HCT116 (cell line): ENCODE data around the gene LDLRAD4. TPM values are rescaled to one million over a fixed set of nuclear protein-coding genes. Genes with fewer than 3 reads are reported as not detected.

Source experiments
- ATAC-seq: fragments of 200-7000 bp; cut with Tn5 transposase; 2 replicates; pipeline ENCODE4 v1.9.1; 2020; ENCODE audit warnings: mild to moderate bottlenecking, moderate library complexity
- BruUV-seq: library from RNA; stranded (reverse); fragments of 400-500 nt; replicated peaks from 2 replicates; lab custom pipeline; 2021; lab: Mats Ljungman, UMichigan
- CTCF ChIA-PET: fragments of 300-600 bp; sonication (Branson Sonifier 250); formaldehyde crosslinking; loops from one replicate; lab custom pipeline; 2021; ENCODE audit warnings: antibody characterized with exemption; lab: Charles Lee
- POLR2A ChIA-PET: fragments of 300-600, 350-600 bp; sonication (Branson Sonifier 250); formaldehyde crosslinking; loops from one replicate; lab custom pipeline; 2021; ENCODE audit warnings: antibody characterized with exemption; lab: Charles Lee
- RAD21 ChIA-PET, 2 experiments: fragments of 300-600 bp; sonication (Branson Sonifier 250); formaldehyde crosslinking; loops; one replicate each; lab custom pipeline; 2023; ENCODE audit warnings: low total read pairs in 2 of 2; ENCODE audit not compliant: uncharacterized antibody in 2 of 2, unreplicated experiment in 2 of 2, low non-redundant PET in 1 of 2; lab: Charles Lee
- DNase-seq: peaks from one replicate; pipeline ENCODE4 v3.0.0-alpha.2; 2010; ENCODE audit warnings: low read depth, low spot score
- H2AFZ ChIP-seq: fragments of 200-600 bp; shearing (Covaris generic), sonication (generic); 2 replicates; pipeline ENCODE4 v1.6.1; 2017; ENCODE audit warnings: low read depth, mixed run types, mixed read lengths, antibody characterized with exemption, low read length; ENCODE audit not compliant: poor library complexity, severe bottlenecking
- H3K27ac ChIP-seq: 2 replicates; pipeline ENCODE4 v1.5.1; 2012; ENCODE audit warnings: low read depth, low read length
- H3K27me3 ChIP-seq: fragments of 200-600 bp; sonication (generic); 2 replicates; pipeline ENCODE4 v1.6.1; 2016; ENCODE audit warnings: mixed run types, low read length, mixed read lengths; ENCODE audit not compliant: insufficient read depth
- H3K36me3 ChIP-seq, 2 experiments: fragments of 200-500 bp in 1 of 2; fragments of 200-600 bp in 1 of 2; sonication (Bioruptor generic) in 1 of 2; sonication (generic) in 1 of 2; 2 replicates each; pipeline versions ENCODE4 v1.5.1 to v1.6.1; 2014 to 2016; ENCODE audit warnings: low read length in 2 of 2, inconsistent platforms in 1 of 2, mixed read lengths in 1 of 2, mixed run types in 1 of 2; ENCODE audit not compliant: insufficient read depth in 2 of 2, control insufficient read depth in 1 of 2
- H3K4me1 ChIP-seq, 2 experiments: fragments of 200-600 bp in 1 of 2; sonication (generic) in 1 of 2; 2 replicates each; pipeline versions ENCODE4 v1.5.1 to v1.6.1; 2012 to 2017; ENCODE audit warnings: low read length in 2 of 2, inconsistent platforms in 1 of 2, mild to moderate bottlenecking in 1 of 2, mixed read lengths in 1 of 2, mixed run types in 1 of 2, moderate library complexity in 1 of 2; ENCODE audit not compliant: insufficient read depth in 2 of 2, control insufficient read depth in 1 of 2
- H3K4me2 ChIP-seq: fragments of 200-600 bp; sonication (generic); 2 replicates; pipeline ENCODE4 v1.6.1; 2017; ENCODE audit warnings: mixed run types, low read length, mixed read lengths
- H3K4me3 ChIP-seq, 2 experiments: fragments of 200-600 bp in 1 of 2; sonication (generic) in 1 of 2; replicated peaks in 1 of 2; 2 replicates each; pipeline ENCODE4 v1.5.1; 2011 to 2016; ENCODE audit warnings: low read length in 2 of 2, control low read depth in 1 of 2, low read depth in 1 of 2, mild to moderate bottlenecking in 1 of 2, mixed read lengths in 1 of 2, mixed run types in 1 of 2
- H3K79me2 ChIP-seq: fragments of 200-600 bp; sonication (generic); 2 replicates; pipeline ENCODE4 v1.6.1; 2017; ENCODE audit warnings: mild to moderate bottlenecking, mixed run types, low read length, moderate library complexity, mixed read lengths; ENCODE audit not compliant: insufficient read depth
- H3K9ac ChIP-seq: fragments of 200-600 bp; sonication (generic); 2 replicates; pipeline ENCODE4 v1.6.1; 2016; ENCODE audit warnings: low read length, mixed read lengths
- H3K9me2 ChIP-seq: fragments of 200-600 bp; sonication (generic), shearing (Covaris generic); 2 replicates; pipeline ENCODE4 v1.6.1; 2017; ENCODE audit warnings: mixed run types, mild to moderate bottlenecking, moderate library complexity; ENCODE audit not compliant: insufficient read depth
- H3K9me3 ChIP-seq, 2 experiments: fragments of 200-500 bp in 1 of 2; fragments of 200-600 bp in 1 of 2; sonication (Bioruptor generic) in 1 of 2; sonication (generic) in 1 of 2; 2 replicates each; pipeline ENCODE4 v1.6.1; 2014 to 2017; ENCODE audit warnings: low read length in 2 of 2, mixed read lengths in 2 of 2, inconsistent platforms in 1 of 2, low read depth in 1 of 2, mild to moderate bottlenecking in 1 of 2, mixed run types in 1 of 2, moderate library complexity in 1 of 2; ENCODE audit not compliant: control insufficient read depth in 1 of 2, insufficient read depth in 1 of 2
- H4K20me1 ChIP-seq: fragments of 200-600 bp; sonication (generic), shearing (Covaris generic); 2 replicates; pipeline ENCODE4 v1.6.1; 2017; ENCODE audit warnings: mixed run types, mild to moderate bottlenecking, moderate library complexity; ENCODE audit not compliant: insufficient read depth
- CTCF ChIP-seq, 3 experiments: fragments of 200-600 bp in 1 of 3; sonication (generic) in 1 of 3; IDR thresholded peaks in 2 of 3; conservative IDR thresholded peaks in 1 of 3; 2 replicates each; pipeline ENCODE4 v1.5.1; 2012 to 2017; ENCODE audit warnings: low read depth in 2 of 3, low read length in 2 of 3, antibody characterized with exemption in 1 of 3, borderline replicate concordance in 1 of 3, control low read depth in 1 of 3, mild to moderate bottlenecking in 1 of 3, mixed read lengths in 1 of 3, mixed run types in 1 of 3, moderate library complexity in 1 of 3; ENCODE audit not compliant: insufficient read depth in 1 of 3
- ELF1 ChIP-seq: IDR thresholded peaks from 2 replicates; pipeline ENCODE4 v1.6.1; 2012; ENCODE audit warnings: low read depth, borderline replicate concordance
- EZH2 ChIP-seq: fragments of 200-600 bp; sonication (generic); IDR thresholded peaks from 2 replicates; pipeline ENCODE4 v1.6.1; 2017; ENCODE audit warnings: antibody characterized with exemption, mixed run types
- EZH2phosphoT487 ChIP-seq: fragments of 200-600 bp; IDR thresholded peaks from 2 replicates; pipeline ENCODE4 v1.6.1; 2018; ENCODE audit warnings: antibody characterized with exemption, borderline replicate concordance
- POLR2A ChIP-seq: IDR thresholded peaks from 2 replicates; pipeline ENCODE4 v1.7.0; 2011; ENCODE audit warnings: borderline replicate concordance; ENCODE audit not compliant: insufficient read depth, insufficient read length; ENCODE audit errors: extremely low read depth
- SP1 ChIP-seq: IDR thresholded peaks from 2 replicates; pipeline ENCODE4 v1.6.1; 2012; ENCODE audit warnings: low read depth
- TCF7L2 ChIP-seq: IDR thresholded peaks from 2 replicates; pipeline ENCODE4 v1.7.0; 2011; ENCODE audit warnings: borderline replicate concordance, inconsistent platforms; ENCODE audit not compliant: insufficient read depth, insufficient read length; ENCODE audit errors: extremely low read depth
- intact Hi-C: fragments of 100-400 bp; cut with micrococcal nuclease; formaldehyde crosslinking; loops from 2 replicates; pipeline ENCODE4 v1.10.0; 2022
- total RNA-seq: library from RNA; stranded (reverse); gene quantifications from one replicate; pipeline ENCODE4 v1.2.1, GENCODE V29; 2021; ENCODE audit not compliant: unreplicated experiment

Gene LDLRAD4
- total RNA-seq, 1 experiment from 2014 or later = 1.2 TPM

DNA sequence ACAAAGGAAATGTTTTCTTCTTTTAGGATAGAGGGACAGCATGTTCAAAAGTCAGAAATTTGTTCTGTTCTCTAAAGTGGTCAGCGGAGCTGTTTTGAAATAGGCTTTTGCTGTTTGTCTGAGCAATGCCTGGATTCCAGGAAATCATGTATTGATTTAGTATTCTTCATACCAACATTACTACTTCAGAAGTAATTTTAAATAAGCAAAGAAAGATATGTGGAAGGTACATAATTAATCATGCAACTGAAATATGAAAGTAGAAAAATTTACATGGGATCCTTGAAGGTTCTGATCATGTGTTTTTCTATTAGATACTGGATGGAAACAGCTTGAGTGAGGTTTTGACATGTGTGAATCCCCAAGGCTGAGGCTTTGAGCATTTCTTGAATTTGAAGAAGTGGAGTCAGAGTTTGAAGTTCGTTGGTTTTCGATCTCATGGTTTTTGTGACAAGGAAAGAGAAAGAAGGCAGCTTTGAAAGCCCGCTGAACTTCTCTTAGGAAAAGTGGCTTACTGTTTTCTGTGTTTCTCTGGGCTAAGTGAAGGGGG is 220.0 kb downstream of the LDLRAD4 start:
- Histone ChIP-seq H3K9me3 (no peaks in the 10 kb centered on the region), H3K4me1 (no peaks in the 10 kb centered on the region), H3K27me3 (peaks cover 2% of the 10 kb centered on the region; the same call in 1 of the 2 replicates), H3K4me3 (no peak overlapping the region), H3K27ac (no peak overlapping the region), H3K4me2 (no peak overlapping the region), H2AFZ (no peak overlapping the region), H3K9me2 (no peaks in the 10 kb centered on the region), H3K9ac (no peak overlapping the region), H3K79me2 (no peaks in the 10 kb centered on the region), H3K36me3 (no peaks in the 10 kb centered on the region), H4K20me1 (no peaks in the 10 kb centered on the region)
- ChIA-PET POLR2A (no interaction called here), RAD21 (no interaction called here), CTCF (no interaction called here)
- intact Hi-C loops = no loop called here
- TF ChIP-seq EZH2 (no peak), ELF1 (no peak), EZH2phosphoT487 (no peak), CTCF (IDR thresholded peaks at IDR 0.05 in 2 of 3, conservative IDR thresholded peaks at IDR 0.05 in 1 of 3; ENCODE audit: borderline replicate concordance in 1 of 3, insufficient read depth in 1 of 3, low read depth in 2 of 3, low read length in 2 of 3) (no peak)
- DNase-seq (no peak), ATAC-seq (no peak)
- no TSS peak for BruUV-seq

GRCh38 chr18:13439461-13439860 is 220.9 kb downstream of the LDLRAD4 start:
- Histone ChIP-seq H3K4me2 (no peak overlapping the region), H3K4me3 (no peak overlapping the region), H2AFZ (no peak overlapping the region), H3K9me3 (no peaks in the 10 kb centered on the region), H3K27me3 (peaks cover 6% of the 10 kb centered on the region), H3K36me3 (no peaks in the 10 kb centered on the region), H3K4me1 (no peaks in the 10 kb centered on the region), H3K27ac (no peak overlapping the region), H3K9ac (no peak overlapping the region), H4K20me1 (no peaks in the 10 kb centered on the region), H3K79me2 (no peaks in the 10 kb centered on the region), H3K9me2 (no peaks in the 10 kb centered on the region)
- POLR2A ChIA-PET = no interaction called here
- no peak for ATAC-seq
- no peak for TF ChIP-seq EZH2
- no peak for TF ChIP-seq ELF1
- no peak for TF ChIP-seq SP1
- no peak for TF ChIP-seq TCF7L2
- TF ChIP-seq POLR2A = no peak
- no TSS peak for BruUV-seq
- RAD21 ChIA-PET = no interaction called here
- DNase-seq = no peak
- intact Hi-C loops = no loop called here
- CTCF ChIA-PET = no interaction called here
